GM13976 (cell line): ENCODE results near the gene TMEM266.

Experiments
- DNase-seq: peaks from one replicate; pipeline ENCODE4 v3.0.0; 2012; ENCODE audit warnings: low spot score
- CTCF ChIP-seq: IDR thresholded peaks from 2 replicates; pipeline ENCODE4 v1.5.1; 2012; ENCODE audit warnings: borderline replicate concordance, mild to moderate bottlenecking; ENCODE audit not compliant: insufficient read depth; ENCODE audit errors: extremely low read depth, missing control alignments, control extremely low read depth
- in situ Hi-C: fragments of 300-500 bp; cut with MboI; formaldehyde crosslinking; loops from one replicate; pipeline ENCODE4 v1.12.0; 2022; ENCODE audit warnings: low sequenced_read_pairs, mixed read lengths, inconsistent platforms; ENCODE audit not compliant: unreplicated experiment

Gene TMEM266

GRCh38 chr15:76175442-76175841 lies 115.7 kb downstream of the TMEM266 start:
- no peak for TF ChIP-seq CTCF
- DNase-seq, result no peak
- in situ Hi-C loops, result loop anchor here (25.0 kb wide), 1 partner anchor 687 kb away; no protein-coding TSS in a partner anchor

- in situ Hi-C loops, result loop anchor here (25.0 kb wide), 1 partner anchor 686 kb away; no protein-coding TSS in a partner anchor
- no peak for DNase-seq
- TF ChIP-seq CTCF, result no peak
These were observed 116.3 kb downstream of the TMEM266 start for GRCh38 chr15:76176059-76176458.

- in situ Hi-C loops, result loop anchor here (25.0 kb wide), 1 partner anchor 686 kb away; no protein-coding TSS in a partner anchor
- no peak for TF ChIP-seq CTCF
- no peak for DNase-seq
These were observed 116.8 kb downstream of the TMEM266 start for GRCh38 chr15:76176487-76177085.

GRCh38 chr15:76177491-76178040 lies 117.8 kb downstream of the TMEM266 start:
- DNase-seq, result no peak
- in situ Hi-C loops, result loop anchor here (25.0 kb wide), 1 partner anchor 685 kb away; no protein-coding TSS in a partner anchor

GRCh38 chr15:76178296-76179000 lies 118.7 kb downstream of the TMEM266 start:
- no peak for TF ChIP-seq CTCF
- in situ Hi-C loops, result loop anchor here (25.0 kb wide), 1 partner anchor 684 kb away; no protein-coding TSS in a partner anchor
- DNase-seq, result no peak

More at GRCh38 chr15:76177491-76178040, 117.8 kb downstream of the TMEM266 start:
- TF ChIP-seq CTCF, result no peak

- in situ Hi-C loops, result loop anchor here (25.0 kb wide), 1 partner anchor 683 kb away; no protein-coding TSS in a partner anchor
- DNase-seq, result no peak
- no peak for TF ChIP-seq CTCF
These were observed 119.2 kb downstream of the TMEM266 start for GRCh38 chr15:76179023-76179422.
